HG02642 (cell line): ENCODE results near the gene RNF150.

ENCODE experiments used
- ATAC-seq: cut with Tn5 transposase; IDR thresholded peaks from one replicate; pipeline ENCODE4 v1.9.1; 2021; ENCODE audit warnings: mild to moderate bottlenecking; ENCODE audit not compliant: unreplicated experiment, poor library complexity

The RNF150 gene

GRCh38 chr4:141132072-141132708 lies 1.1 kb downstream of the RNF150 start:
- peak; percentile 13 for ATAC-seq

GRCh38 chr4:141131723-141132071 lies 1.6 kb downstream of the RNF150 start:
- ATAC-seq: no peak

DNA sequence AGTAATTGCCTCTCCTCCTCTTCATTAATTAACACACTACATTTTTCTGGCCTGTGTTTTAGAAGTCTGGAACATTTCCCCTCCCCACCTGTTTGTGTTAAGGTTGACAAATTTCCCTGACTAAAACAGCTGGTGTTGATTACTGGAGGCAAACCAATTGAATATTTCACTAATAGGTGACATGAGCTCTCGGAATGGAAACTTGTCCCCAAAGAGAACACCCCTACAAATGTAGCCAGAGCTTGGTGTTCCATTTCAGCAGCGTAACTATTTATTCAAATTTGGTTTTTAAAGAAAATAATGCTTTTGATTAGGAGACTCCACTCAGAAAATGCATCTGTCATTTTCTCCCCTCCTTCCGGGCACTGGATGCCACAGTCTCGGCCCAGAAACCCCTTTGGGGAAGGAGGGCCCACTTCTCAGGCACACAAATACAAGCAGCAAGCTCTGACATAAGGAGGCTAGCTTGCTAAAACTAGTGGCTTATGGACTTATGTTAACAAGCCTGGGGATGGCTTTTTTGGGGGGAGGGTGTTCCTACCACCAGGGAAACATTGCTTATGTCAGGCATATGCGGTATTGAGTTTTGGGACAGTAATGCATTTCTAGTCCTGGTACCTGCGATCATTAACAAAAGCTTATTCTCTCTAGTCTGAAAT lies 2.2 kb downstream of the RNF150 start:
- no peak for ATAC-seq

GRCh38 chr4:141127884-141128283 lies 5.4 kb downstream of the RNF150 start:
- no peak for ATAC-seq

DNA sequence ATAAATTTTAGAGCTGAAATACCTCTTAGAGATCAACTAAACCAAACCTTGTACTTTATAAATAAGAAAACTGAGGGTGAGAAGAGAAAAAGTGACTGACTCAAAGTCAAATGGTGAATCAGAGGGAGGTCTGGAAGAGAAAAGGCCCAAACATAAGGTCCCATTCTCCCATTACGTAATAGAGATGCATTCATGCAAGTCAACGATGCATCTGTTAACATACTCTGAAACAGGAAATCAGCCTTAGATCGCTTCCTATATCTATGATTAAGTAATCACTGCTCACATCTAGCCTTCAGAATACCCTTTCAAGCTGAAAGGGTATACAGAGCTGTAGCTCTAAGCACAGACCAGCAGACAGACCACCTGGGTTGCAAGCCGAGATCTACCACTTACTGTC lies 6.5 kb downstream of the RNF150 start:
- ATAC-seq: no peak

DNA sequence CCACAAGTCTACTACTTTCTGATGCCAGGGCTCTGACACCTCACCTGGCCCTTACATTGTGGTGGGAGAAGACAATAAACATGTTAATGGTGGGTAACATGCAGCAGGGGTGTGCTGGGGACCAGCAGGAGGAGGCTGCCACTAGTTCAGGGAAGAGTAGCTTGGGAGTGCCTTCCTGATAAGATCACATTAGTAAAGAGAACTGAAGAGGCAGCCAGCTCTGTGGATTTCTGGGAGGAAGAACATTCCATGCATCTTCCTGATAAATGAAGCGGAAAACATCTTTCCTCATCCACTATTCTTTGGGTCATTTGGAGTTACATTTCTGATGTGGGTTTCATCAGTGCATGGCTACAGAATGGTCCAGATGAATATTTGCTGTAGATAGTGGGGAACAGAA lies 9.0 kb downstream of the RNF150 start:
- no peak for ATAC-seq

GRCh38 chr4:141121768-141122454 lies 11.4 kb downstream of the RNF150 start:
- ATAC-seq: peak; percentile 90

DNA sequence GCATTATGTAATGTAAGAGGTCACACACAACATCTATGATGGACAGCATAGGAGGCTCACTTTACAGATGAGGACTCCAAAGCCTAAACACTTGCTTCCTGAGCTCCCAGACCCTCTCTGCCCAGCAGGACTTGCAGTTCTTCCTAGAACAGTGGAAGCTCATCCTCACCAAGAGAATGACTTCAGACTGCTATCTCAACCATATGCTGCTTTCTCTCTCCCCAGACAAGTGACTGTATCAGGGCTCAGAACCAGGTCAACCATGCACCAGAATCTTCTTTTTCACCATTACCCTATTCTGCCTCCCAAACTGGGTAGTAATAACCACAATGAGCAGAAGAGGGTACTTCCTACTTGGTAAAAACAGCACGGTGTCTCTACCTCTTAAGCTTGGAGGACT lies 12.2 kb downstream of the RNF150 start:
- ATAC-seq: no peak

DNA sequence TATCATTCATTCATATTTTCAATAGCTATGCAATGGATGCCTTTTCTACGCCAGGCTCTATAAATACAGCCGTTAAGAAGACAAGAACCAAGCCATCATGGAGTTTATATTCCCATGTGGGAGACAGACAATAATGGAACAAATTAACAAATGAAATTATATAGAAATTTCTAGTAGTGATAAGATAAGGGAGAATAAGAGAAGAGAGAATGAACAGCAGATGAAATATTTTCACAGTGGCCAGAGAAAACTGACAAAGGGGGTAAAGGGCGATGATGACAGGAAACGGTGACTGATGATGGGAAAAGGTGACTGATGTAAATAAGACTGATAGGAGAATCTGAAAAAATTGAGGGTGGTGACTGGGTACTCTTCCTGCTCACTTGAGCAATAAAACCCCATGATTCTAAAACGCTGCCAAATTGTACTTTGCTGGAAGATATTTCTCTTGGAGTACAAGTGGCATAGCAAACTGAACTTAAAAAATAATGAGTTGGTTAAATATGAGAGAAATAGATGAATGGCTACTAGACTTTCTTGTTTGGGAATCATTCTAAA lies 13.2 kb downstream of the RNF150 start:
- no peak for ATAC-seq

GRCh38 chr4:141119071-141119470 lies 14.2 kb downstream of the RNF150 start:
- ATAC-seq: no peak

GRCh38 chr4:141118381-141118780 lies 14.9 kb downstream of the RNF150 start:
- ATAC-seq: no peak

DNA sequence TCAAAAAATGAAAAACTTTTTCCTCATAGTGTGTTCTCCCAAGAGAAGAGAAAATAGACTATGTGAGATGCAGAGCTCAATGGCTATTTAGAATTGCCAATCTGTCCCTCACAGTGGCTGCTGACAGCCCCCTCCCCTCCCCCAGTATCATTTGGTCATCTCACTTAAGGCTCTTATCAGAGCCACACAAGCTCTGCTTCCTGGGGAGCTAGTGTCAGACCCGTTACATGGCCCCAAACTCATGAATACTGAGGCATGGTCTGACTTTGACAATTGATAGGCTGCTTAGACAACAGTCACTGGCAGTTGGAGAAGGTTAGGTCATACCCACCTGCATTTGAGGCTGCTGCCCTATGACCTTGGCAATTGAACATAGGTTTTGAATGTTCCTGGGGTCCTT lies 15.3 kb downstream of the RNF150 start:
- ATAC-seq: no peak

DNA sequence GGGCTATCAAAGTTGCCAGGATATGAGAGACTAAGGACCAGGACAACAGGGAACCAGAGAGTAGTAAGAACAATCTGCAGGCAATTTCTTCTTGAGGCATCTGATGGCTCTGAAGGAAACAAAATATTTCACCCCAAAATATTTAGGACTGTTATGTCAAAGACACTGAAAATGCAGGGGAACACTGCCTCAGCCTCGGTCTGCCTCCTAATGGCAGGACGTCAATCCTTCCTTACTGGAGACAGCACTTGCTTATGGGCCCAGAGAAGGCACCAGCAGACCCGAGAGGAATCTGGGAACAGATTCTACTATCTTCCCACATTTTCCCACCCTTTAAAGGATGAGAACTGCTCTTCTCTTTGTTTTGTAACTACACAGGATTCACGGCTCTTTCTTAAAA lies 23.3 kb downstream of the RNF150 start:
- ATAC-seq: no peak

- no peak for ATAC-seq
Observed at GRCh38 chr4:141107927-141108326, 25.3 kb downstream of the RNF150 start.

GRCh38 chr4:141102367-141102766 lies 30.9 kb downstream of the RNF150 start:
- no peak for ATAC-seq

DNA sequence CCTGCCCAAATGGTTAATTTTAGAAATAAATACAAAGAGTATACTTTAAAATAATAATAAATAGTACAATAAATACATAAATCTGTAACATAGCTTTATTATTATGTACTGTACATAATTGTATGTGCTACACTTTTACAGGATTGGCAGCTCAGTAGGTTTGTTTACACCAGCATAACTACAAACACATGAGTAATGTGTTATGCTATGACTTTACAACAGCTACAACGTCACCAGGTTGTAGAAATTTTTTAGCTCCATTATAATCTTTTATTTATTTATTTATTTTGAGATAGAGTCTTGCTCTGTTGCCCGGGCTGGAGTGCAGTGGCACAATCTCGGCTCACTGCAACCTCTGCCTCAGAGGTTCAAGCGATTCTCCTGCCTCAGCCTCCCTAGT lies 31.8 kb downstream of the RNF150 start:
- ATAC-seq: no peak

- no peak for ATAC-seq
Observed at GRCh38 chr4:141099326-141099725, 33.9 kb downstream of the RNF150 start.

- ATAC-seq: no peak
Observed at GRCh38 chr4:141098163-141098562, 35.1 kb downstream of the RNF150 start.

- no peak for ATAC-seq
Observed at GRCh38 chr4:141090473-141090872, 42.8 kb downstream of the RNF150 start.

DNA sequence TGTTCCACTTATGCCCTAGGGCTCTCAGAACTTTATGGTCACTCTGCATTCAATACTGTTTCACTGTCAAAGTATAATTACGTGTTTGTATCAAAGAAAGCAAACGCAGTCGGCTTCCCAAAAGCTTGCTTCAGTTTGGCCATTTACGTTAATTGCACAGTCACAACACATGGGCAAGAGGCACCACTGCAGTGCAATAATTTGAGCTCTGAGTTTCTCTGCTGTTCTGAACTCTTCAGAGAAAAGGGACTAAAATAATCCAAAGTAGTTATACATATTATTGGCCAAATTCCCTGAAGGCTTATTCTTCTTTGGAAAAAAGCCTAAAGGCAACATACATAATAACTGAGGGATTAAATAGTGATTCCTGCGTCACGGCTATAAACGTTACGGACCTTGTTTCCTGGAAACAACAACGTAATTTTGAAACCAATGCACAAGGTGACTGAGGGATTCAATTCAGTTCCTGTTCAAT lies 51.3 kb downstream of the RNF150 start:
- ATAC-seq: no peak

DNA sequence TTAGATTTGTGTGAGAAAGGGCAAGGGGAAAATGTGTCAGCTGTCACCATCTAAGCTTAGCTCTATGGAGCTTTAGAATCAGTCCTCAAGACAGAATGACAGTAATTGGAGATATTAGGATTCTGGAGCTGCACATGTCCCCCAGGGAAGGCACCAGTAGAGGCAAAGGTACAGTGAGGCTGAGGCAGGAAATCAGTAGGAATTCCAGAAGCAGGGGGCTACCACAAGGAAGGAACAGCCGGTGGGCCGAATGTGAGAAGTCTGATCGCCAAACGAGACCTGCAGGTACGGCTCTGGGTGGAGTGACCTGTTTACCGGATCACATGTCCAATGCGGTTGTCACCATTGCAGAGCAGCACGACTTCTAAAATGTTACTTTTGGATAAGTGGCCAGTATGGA lies 52.6 kb downstream of the RNF150 start:
- no peak for ATAC-seq
